K562 (cell line): ENCODE data around the gene SQOR. TPM values are rescaled to one million over a fixed set of nuclear protein-coding genes. Genes with fewer than 3 reads are reported as not detected.

Source experiments
- ATAC-seq: fragments of 200-7000 bp; cut with Tn5 transposase; 3 replicates; pipeline ENCODE4 v1.9.1; 2020; ENCODE audit warnings: moderate library complexity
- BruUV-seq: library from RNA; stranded (reverse); fragments of 400-500 nt; replicated peaks from 2 replicates; lab custom pipeline; 2021; lab: Mats Ljungman, UMichigan
- CTCF ChIA-PET: fragments of 300-600 bp; formaldehyde crosslinking; extraction: SDS; loops from one replicate; lab custom pipeline; 2021; ENCODE audit warnings: low intra/inter-chr PET ratio; lab: Yijun Ruan, JAX
- POLR2A ChIA-PET: fragments of 300-600, 350-650 bp; sonication (Branson Sonifier 250); formaldehyde crosslinking; extraction: SDS; loops from one replicate; lab custom pipeline; 2021; ENCODE audit warnings: antibody characterized with exemption, inconsistent platforms; lab: Yijun Ruan, JAX
- DNase-seq, 4 experiments: peaks; one replicate each; pipeline versions ENCODE4 v3.0.0 to v3.0.0-alpha.2; 2011 to 2018; ENCODE audit warnings: low spot score in 3 of 4, mixed read lengths in 3 of 4; ENCODE audit errors: extremely low read depth in 1 of 4
- FAIRE-seq: peaks from 2 replicates; lab custom pipeline; 2011; peaks lifted over from hg19 to GRCh38; lab: Jason Lieb, UNC
- H2AFZ ChIP-seq: 2 replicates; pipeline ENCODE4 v1.6.0; 2011; ENCODE audit warnings: low read depth, low read length, control low read depth, inconsistent platforms
- H3K27ac ChIP-seq: fragments of 200-600 bp; 3 replicates; pipeline ENCODE4 v1.8.0; 2011; ENCODE audit warnings: low read depth, mild to moderate bottlenecking, control low read depth, inconsistent platforms, low read length, moderate library complexity, mixed read lengths; ENCODE audit errors: extremely low read depth
- H3K27me3 ChIP-seq, 2 experiments: fragments of 300-600 bp in 1 of 2; 2 replicates in 1 of 2; 3 replicates in 1 of 2; pipeline versions ENCODE4 v1.6.0 to v1.8.0; 2011; ENCODE audit warnings: inconsistent platforms in 2 of 2, low read length in 2 of 2, mild to moderate bottlenecking in 1 of 2, mixed read lengths in 1 of 2, moderate library complexity in 1 of 2; ENCODE audit not compliant: control insufficient read depth in 2 of 2, insufficient read depth in 2 of 2
- H3K36me3 ChIP-seq: fragments of 300-600 bp; 3 replicates; pipeline ENCODE4 v1.8.0; 2011; ENCODE audit warnings: mild to moderate bottlenecking, low read length, inconsistent platforms; ENCODE audit not compliant: control insufficient read depth, insufficient read depth
- H3K4me1 ChIP-seq, 2 experiments: fragments of 200-600 bp in 1 of 2; replicated peaks in 1 of 2; 2 replicates in 1 of 2; 3 replicates in 1 of 2; pipeline versions ENCODE4 v1.5.1 to v1.8.0; 2011; ENCODE audit warnings: inconsistent platforms in 2 of 2, low read length in 2 of 2, mild to moderate bottlenecking in 1 of 2, mixed read lengths in 1 of 2, moderate library complexity in 1 of 2; ENCODE audit not compliant: control insufficient read depth in 2 of 2, insufficient read depth in 2 of 2
- H3K4me2 ChIP-seq: 2 replicates; pipeline ENCODE4 v1.6.1; 2011; ENCODE audit warnings: low read length, control low read depth, inconsistent platforms, mixed read lengths; ENCODE audit not compliant: insufficient read depth
- H3K4me3 ChIP-seq: fragments of 200-600 bp; sonication (generic), shearing (Covaris generic); 2 replicates; pipeline ENCODE4 v1.5.1; 2016; ENCODE audit warnings: control low read depth, inconsistent platforms
- H3K79me2 ChIP-seq: fragments of 200-600 bp; 3 replicates; pipeline ENCODE4 v1.8.0; 2011; ENCODE audit warnings: low read length, inconsistent platforms; ENCODE audit not compliant: control insufficient read depth, insufficient read depth
- H3K9ac ChIP-seq, 2 experiments: 2 replicates each; pipeline versions ENCODE4 v1.6.0 to v1.6.1; 2011; ENCODE audit warnings: low read depth in 2 of 2, low read length in 2 of 2, control low read depth in 1 of 2, inconsistent platforms in 1 of 2, mild to moderate bottlenecking in 1 of 2, mixed read lengths in 1 of 2; ENCODE audit not compliant: insufficient read depth in 1 of 2
- H3K9me1 ChIP-seq: one replicate; pipeline ENCODE4 v1.6.0; 2011; ENCODE audit warnings: inconsistent platforms, mild to moderate bottlenecking, low read length, moderate library complexity; ENCODE audit not compliant: control insufficient read depth, insufficient read depth
- H3K9me3 ChIP-seq: replicated peaks from 2 replicates; pipeline ENCODE4 v1.5.1; 2011; ENCODE audit warnings: low read depth, low read length, inconsistent platforms; ENCODE audit not compliant: control insufficient read depth, insufficient read depth
- H4K20me1 ChIP-seq: replicated peaks from 2 replicates; pipeline ENCODE4 v1.6.1; 2011; ENCODE audit warnings: low read length, inconsistent platforms, mixed read lengths; ENCODE audit not compliant: control insufficient read depth, insufficient read depth
- ATF2 ChIP-seq: sonication (generic); formaldehyde crosslinking; IDR thresholded peaks from 2 replicates; pipeline ENCODE4 v1.8.1; 2022; ENCODE audit warnings: missing genetic modification reagents
- HEY1 ChIP-seq: fragments of 250-450 bp; sonication (Bioruptor Pico); IDR thresholded peaks from 2 replicates; pipeline ENCODE4 v1.5.0; 2020; ENCODE audit warnings: mild to moderate bottlenecking, moderate library complexity, borderline replicate concordance
- HNRNPLL ChIP-seq: fragments of 200-400 bp; formaldehyde crosslinking; IDR thresholded peaks from 2 replicates; pipeline ENCODE4 v1.6.1; 2017; ENCODE audit warnings: low read length, low read depth, mild to moderate bottlenecking; ENCODE audit not compliant: poor library complexity, severe bottlenecking
- JUNB ChIP-seq: fragments of 450-650 bp; formaldehyde crosslinking; conservative IDR thresholded peaks from 2 replicates; pipeline ENCODE4 v1.4.0; 2020; ENCODE audit warnings: mild to moderate bottlenecking
- PHF8 ChIP-seq: fragments of 200-600 bp; sonication (generic); IDR thresholded peaks from 2 replicates; pipeline ENCODE4 v1.6.1; 2012; ENCODE audit warnings: mixed run types, mild to moderate bottlenecking, inconsistent platforms, low read length, moderate library complexity, borderline replicate concordance
- SIN3B ChIP-seq: fragments of 450-650 bp; IDR thresholded peaks from 2 replicates; pipeline ENCODE4 v1.6.1; 2017; ENCODE audit warnings: low read depth, mild to moderate bottlenecking, moderate library complexity
- SNAPC5 ChIP-seq: fragments of 250-450 bp; sonication (Bioruptor Pico); IDR thresholded peaks from 2 replicates; pipeline ENCODE4 v1.8.0; 2021; ENCODE audit warnings: moderate library complexity, mild to moderate bottlenecking, inconsistent platforms
- ZNF41 ChIP-seq: fragments of 250-450 bp; sonication (Bioruptor Pico); conservative IDR thresholded peaks from 2 replicates; pipeline ENCODE4 v1.4.0; 2020; ENCODE audit warnings: mild to moderate bottlenecking
- WGBS: fragments of 100-300 bp; shearing (Covaris generic); methylation state at CpG from one replicate; pipeline ENCODE4 v1.1.6; 2016; ENCODE audit warnings: low coverage, mixed read lengths; ENCODE audit not compliant: insufficient coverage; ENCODE audit errors: missing lambda C conversion rate; 5-methylcytosine and 5-hydroxymethylcytosine counted together
- in situ Hi-C: fragments of 300-500 bp; cut with MboI; formaldehyde crosslinking; loops from 4 replicates; pipeline ENCODE4 v1.15.0; 2018; ENCODE audit warnings: inconsistent platforms, mixed read lengths
- intact Hi-C: fragments of 100-400 bp; cut with micrococcal nuclease; formaldehyde crosslinking; loops from 2 replicates; pipeline ENCODE4 v1.14.2; 2022
- polyA plus RNA-seq, 8 experiments: library from polyadenylated mRNA; depleted of rRNA in 4 of 8; stranded (reverse) in 5 of 8; unstranded in 3 of 8; fragments of >200 nt; fragmentation: Nextera tagmentation in 2 of 8; fragmentation: Illumina TruSeq in 1 of 8; extraction: Ambion mirVana in 2 of 8; extraction: Trizol in 1 of 8; gene quantifications; 2 replicates each; pipeline versions ENCODE4 v1.2.1 to v1.2.3, GENCODE V29; 2011 to 2014; ENCODE audit warnings: inconsistent platforms in 1 of 8, missing spikeins in 1 of 8
- total RNA-seq, 7 experiments: library from RNA; depleted of rRNA in 6 of 7; stranded (reverse); fragments of >200 nt in 6 of 7; fragmentation: Illumina TruSeq in 2 of 7; extraction: Trizol in 2 of 7; gene quantifications; 2 replicates each; pipeline versions ENCODE4 v1.2.1 to v1.2.3, GENCODE V29; 2011 to 2021; ENCODE audit warnings: low replicate concordance in 1 of 7

Gene SQOR
- total and polyA plus RNA-seq, 9 of the 15 experiments (the other 6 are each of a cell fraction or from before 2014, with no cell fraction given): 0.32 to 1.6 (median 1.1) TPM

GRCh38 chr15:45670511-45670910 is 35.7 kb downstream of the SQOR start (continued):
- no peak for TF ChIP-seq ATF2 (CRISPR knock-in tag)

GRCh38 chr15:45674677-45675076 is 39.8 kb downstream of the SQOR start:
- Histone ChIP-seq H3K79me2 (no peaks in the 10 kb centered on the region), H3K27me3 (peaks cover 3 to 13% of the 10 kb centered on the region in 2 experiments; a peak in 2 of 5 replicates), H4K20me1 (no peaks in the 10 kb centered on the region), H3K4me2 (no peak overlapping the region), H3K9ac (no peak overlapping the region), H3K4me3 (no peak overlapping the region), H3K9me1 (no peaks in the 10 kb centered on the region), H3K4me1 (no peaks in the 10 kb centered on the region), H2AFZ (no peak overlapping the region), H3K27ac (no peak overlapping the region), H3K36me3 (no peaks in the 10 kb centered on the region), H3K9me3 (no peaks in the 10 kb centered on the region)
- no peak for DNase-seq
- no peak for ATAC-seq
- TF ChIP-seq SNAPC5 (CRISPR knock-in tag) (no peak), ZNF41 (no peak), SIN3B (no peak), HNRNPLL (no peak), PHF8 (no peak), JUNB (CRISPR knock-in tag) (no peak), HEY1 (CRISPR knock-in tag) (no peak)
- CTCF ChIA-PET: no interaction called here
- in situ Hi-C loops: no loop called here
- no peak for FAIRE-seq
- WGBS: 0% methylated on average over 3 of the region's 3 CpGs
- intact Hi-C loops: loop anchor here (5.0 kb wide), 1 partner anchor 52 kb away; no protein-coding TSS in a partner anchor
- POLR2A ChIA-PET: interaction anchor here (1.9 kb wide), 1 partner anchor 11 kb away, joined by 5 read pairs; no protein-coding TSS in a partner anchor
- no TSS peak for BruUV-seq
